ENCODE measurements around the gene SLC17A7.
"Not testable (repeated sequence)": the region's sequence is repeated elsewhere in the genome, so short reads cannot be mapped to it uniquely, and the experiment has no call there.

SLC17A7 gene

GRCh38 chr19:49441210-49441959 lies at the start of gene SLC17A7:
Gene SLC17A7 (minus strand): TSS chr19:49441527. CDS start chr19:49441379, 148 bp downstream.
- no peak for DNase-seq (ENCODE audit: low read depth in 3 of 3, low spot score in 1 of 3)

- no peak for DNase-seq (ENCODE audit: low read depth in 3 of 3, low spot score in 1 of 3)
These were observed 49.1 kb upstream of the SLC17A7 start for GRCh38 chr19:49490287-49491029.

- no peak for DNase-seq (ENCODE audit: low read depth in 3 of 3, low spot score in 1 of 3)
These were observed 48.4 kb upstream of the SLC17A7 start for GRCh38 chr19:49489601-49490167.

- DNase-seq (ENCODE audit: low read depth in 3 of 3, low spot score in 1 of 3) = no peak
These were observed 47.7 kb upstream of the SLC17A7 start for GRCh38 chr19:49488863-49489537.

DNA sequence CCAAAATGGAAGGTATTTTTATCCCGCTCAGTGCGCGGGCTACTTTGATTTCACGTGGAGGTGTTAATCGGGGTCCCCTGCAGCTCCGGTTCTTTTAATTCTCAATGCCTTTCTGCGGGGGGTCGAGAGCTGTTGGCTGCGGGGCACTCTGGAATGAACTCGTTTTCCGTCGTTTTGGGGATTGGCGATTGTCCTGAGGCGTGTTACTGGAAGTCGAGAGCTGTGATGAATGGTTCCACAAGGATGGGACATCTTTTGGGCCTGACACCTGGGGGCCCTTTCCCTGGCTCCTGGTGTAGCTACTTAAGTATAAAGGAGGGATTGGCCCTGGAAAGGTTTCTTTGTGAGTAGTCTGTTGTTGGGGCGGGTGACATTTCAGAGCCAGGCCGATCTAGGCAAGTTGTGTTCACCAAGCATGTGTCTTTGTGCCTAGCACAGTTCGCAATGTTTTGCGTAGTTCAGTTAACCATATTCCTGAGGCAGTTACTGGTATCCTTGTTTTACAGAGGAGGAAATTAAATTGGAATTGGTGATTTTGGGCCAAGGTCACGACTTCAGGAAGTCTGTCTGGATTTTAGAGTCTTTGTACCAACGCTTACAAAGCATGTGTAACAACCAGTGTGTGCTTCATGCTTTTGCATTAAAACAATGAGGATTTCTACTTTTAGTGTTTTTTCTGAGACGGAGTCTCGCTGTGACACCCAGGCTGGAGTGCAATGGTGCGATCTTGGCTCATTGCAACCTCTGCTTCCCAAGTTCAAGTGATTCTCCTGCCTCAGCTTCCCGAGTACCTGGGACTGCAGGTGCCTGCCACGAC lies 46.9 kb upstream of the SLC17A7 start:
- DNase-seq (ENCODE audit: low read depth in 3 of 3, low spot score in 1 of 3) = no peak

- DNase-seq (ENCODE audit: low read depth in 3 of 3, low spot score in 1 of 3) = peak; percentile 99 to 100 (median 99)
These were observed 46.1 kb upstream of the SLC17A7 start, which contains the start of gene RPL13A for GRCh38 chr19:49487277-49488045. Gene RPL13A (plus strand): TSS chr19:49487608. CDS start chr19:49487630, 22 bp downstream.

DNA sequence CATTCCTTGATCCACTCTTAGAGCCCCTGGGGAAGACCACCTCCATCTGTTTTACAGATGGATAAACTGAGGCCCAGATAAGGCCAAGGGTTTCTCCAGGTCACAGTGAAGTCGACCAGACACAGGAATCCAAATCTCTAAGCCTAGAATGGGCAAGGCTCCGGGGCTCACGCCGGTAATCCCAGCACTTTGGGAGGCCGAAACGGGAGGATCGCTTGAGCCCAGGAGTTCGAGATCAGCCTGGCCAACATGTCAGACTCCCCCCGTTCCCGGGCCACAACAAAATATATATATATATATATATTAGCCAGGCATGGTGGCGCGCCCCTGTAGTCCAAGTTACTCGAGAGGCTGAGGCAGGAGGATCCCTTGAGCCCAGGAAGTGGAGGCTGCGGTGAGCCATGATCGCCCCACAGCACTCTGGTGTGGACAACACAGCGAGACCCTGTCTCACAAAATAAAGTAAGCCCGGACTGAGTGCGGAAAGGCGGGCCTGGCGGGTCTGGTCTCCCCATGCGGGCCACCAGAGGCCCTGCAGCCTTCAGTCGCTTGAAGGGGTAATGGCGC lies 45.5 kb upstream of the SLC17A7 start:
- DNase-seq (ENCODE audit: low read depth in 3 of 3, low spot score in 1 of 3) = no peak

GRCh38 chr19:49486232-49486631 lies 44.9 kb upstream of the SLC17A7 start:
- DNase-seq (ENCODE audit: low read depth in 3 of 3, low spot score in 1 of 3) = no peak

GRCh38 chr19:49481020-49481683 lies 39.8 kb upstream of the SLC17A7 start:
- no peak for DNase-seq (ENCODE audit: low read depth in 3 of 3, low spot score in 1 of 3)

DNA sequence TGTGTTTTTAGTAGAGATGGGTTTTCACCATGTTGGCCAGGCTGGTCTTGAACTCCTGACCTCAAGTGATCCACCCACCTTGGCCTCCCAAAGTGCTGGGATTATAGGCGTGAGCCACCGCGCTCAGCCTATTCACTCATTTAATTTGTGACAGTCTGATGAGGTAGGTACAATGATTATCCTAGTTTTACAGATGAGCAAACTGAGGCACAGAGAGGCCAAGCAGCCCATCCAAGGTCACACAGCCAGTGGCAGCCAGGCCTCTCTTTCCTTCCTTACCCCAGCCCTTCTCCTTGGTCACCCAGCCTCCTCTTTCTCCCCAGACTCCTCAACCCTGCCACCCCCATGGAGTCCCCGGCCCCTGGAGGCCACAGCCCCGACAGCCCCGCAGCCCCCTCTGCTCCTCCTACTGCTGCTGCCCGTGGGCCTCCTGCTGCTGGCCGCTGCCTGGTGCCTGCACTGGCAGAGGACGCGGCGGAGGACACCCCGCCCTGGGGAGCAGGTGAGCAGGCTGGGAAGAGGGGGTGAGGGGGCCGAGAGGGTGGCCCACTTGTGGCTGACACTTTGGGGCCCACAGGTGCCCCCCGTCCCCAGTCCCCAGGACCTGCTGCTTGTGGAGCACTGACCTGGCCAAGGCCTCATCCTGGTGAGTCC lies 38.8 kb upstream of the SLC17A7 start:
- no peak for DNase-seq (ENCODE audit: low read depth in 3 of 3, low spot score in 1 of 3)

DNA sequence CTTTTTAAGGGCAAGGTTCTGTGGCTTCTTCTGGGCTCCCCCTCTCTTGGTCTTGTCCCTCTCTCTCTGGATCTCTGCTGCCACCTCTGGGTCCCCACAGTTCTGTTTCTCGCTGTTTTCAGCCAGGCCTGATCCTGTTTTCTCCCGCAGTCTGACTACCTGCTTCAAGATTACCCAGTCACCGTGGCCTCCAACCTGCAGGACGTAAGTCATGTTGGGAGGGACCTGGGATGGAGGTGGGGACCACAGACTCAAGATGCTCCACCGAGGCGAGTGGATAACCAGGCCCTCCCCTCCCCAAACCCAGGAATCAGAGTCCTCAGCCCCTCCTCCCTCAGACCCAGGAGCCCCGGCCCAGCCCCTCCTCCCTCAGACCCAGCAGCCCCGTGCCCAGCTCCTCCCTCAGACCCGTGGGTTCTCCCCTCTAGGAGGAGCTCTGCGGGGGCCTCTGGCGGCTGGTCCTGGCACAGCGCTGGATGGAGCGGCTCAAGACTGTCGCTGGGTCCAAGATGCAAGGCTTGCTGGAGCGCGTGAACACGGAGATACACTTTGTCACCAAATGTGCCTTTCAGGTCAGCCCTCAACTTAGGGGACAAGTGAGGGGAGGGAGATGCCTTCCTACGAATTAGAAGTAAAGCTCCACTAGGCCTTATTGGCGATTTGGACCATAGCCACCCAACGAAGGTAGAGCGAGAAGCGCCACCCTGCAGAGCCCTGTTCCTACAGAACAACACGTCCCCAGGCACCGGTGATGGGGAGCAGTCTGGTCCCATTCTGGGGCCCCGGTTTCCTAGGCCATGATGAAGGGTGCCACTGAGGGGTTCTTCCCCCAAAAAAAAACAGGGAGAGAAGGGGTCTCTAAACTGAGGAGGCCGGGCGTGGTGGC lies 34.9 kb upstream of the SLC17A7 start:
- peak in 1 of 3 donors; percentile 64 for DNase-seq (ENCODE audit: low read depth in 3 of 3, low spot score in 1 of 3)

DNA sequence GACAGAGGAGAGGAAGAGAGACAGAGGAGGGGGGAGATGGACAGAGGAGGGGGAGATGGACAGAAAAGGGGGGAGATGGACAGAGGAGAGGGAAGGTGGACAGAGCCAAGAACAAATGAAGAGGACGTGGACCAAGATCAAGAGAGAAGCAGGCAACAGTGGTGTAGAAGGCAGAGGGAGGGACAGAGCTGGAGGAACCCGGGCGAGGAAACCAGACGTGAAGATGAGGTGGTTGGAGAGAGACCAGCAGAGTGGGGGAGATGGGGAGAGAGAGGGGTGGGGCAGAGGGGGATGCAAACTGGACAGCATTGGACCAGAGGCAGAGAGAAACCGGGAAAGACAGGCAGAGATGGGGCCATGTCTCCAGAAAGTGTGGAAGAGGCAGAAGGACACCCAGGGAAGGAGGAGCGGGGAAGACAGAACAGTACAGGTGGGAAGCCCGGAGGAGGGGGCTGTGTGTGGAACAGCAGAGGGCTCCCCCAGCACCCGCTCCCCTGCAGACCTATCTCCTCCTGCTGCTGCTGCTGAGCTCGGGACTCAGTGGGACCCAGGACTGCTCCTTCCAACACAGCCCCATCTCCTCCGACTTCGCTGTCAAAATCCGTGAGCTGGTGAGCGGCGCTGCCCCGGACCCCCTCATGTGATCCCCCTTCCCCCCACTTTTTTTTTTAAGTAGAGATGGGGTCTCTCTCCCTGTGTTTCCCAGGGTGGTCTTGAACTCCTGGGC lies 34.0 kb upstream of the SLC17A7 start:
- no peak for DNase-seq (ENCODE audit: low read depth in 3 of 3, low spot score in 1 of 3)

DNA sequence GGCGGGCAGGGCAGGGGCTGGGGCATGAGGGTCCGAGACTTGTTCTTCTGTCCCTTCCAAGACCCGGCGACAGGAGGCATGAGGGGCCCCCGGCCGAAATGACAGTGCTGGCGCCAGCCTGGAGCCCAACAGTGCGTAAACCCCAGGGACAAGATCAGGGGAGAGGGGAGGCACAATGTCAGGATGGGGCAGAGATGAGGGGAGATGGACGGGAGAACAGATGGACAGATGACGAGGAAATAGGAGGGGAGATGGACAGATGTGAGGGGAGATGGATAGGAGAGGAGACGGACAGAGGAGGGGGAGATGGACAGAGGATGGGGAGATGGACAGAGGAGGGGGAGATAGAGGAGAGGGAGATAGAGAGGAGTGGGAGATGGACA lies 33.2 kb upstream of the SLC17A7 start:
- DNase-seq (ENCODE audit: low read depth in 3 of 3, low spot score in 1 of 3) = no peak

DNA sequence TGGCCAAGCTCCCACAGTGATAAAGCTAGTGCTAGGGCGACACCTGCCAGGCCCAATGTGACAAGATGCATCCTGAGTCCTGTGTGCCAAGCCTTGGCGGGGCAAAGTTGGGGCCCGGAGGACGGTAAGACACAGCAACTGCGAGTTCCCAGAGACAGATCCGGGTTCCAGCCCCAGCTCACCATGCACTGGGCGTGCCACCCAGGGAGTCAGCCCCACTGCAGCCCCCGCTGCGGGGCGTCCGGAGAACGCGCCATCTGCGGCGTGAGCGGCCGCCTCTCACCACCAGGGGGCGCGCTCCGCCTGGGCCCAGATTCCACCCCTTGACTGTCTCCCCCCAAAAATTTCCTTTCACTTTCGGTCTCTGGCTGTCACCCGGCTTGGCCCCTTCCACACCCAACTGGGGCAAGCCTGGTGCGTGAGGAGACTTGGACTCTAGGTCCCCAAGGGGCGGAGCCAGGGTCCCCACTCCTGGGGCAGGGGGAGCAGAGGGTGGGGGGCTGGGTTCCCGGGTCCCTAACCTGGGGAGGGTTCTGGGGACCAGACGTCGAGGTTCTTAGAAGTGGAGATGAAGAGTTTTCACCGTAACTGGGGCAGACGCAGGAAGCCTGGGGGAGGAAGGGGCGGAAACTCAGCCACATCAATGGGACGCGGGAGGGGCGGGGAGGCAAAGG lies 32.7 kb upstream of the SLC17A7 start, which contains the start of gene FLT3LG:
Gene FLT3LG, plus strand, starts transcription at position 348 of the 674 bp plus-strand sequence. CDS start 425 bp downstream, outside the sequence.
- peak; percentile 70 to 87 (median 87) for DNase-seq (ENCODE audit: low read depth in 3 of 3, low spot score in 1 of 3)

GRCh38 chr19:49473501-49473867 lies 32.2 kb upstream of the SLC17A7 start:
- not testable (repeated sequence) for DNase-seq (ENCODE audit: low read depth in 3 of 3, low spot score in 1 of 3)

- no peak for DNase-seq (ENCODE audit: low read depth in 3 of 3, low spot score in 1 of 3)
These were observed 31.6 kb upstream of the SLC17A7 start for GRCh38 chr19:49472936-49473335.
